Endothelial cell of umbilical vein (primary cell): Measurements from ENCODE around the gene SCTR. TPM values are rescaled to one million over a fixed set of nuclear protein-coding genes. Genes with fewer than 3 reads are reported as not detected.

Source experiments
- BruUV-seq: library from RNA; stranded (reverse); fragments of 400-500 nt; replicated peaks from 2 replicates; lab custom pipeline; 2021; lab: Mats Ljungman, UMichigan
- CTCF ChIA-PET: fragments of 300-600, 350-600 bp; sonication (Branson Sonifier 250); formaldehyde crosslinking; loops from one replicate; lab custom pipeline; 2021; ENCODE audit warnings: antibody characterized with exemption, inconsistent platforms; lab: Charles Lee
- POLR2A ChIA-PET: fragments of 300-600, 350-600 bp; sonication (Branson Sonifier 250); formaldehyde crosslinking; loops from one replicate; lab custom pipeline; 2021; ENCODE audit warnings: antibody characterized with exemption, inconsistent platforms; lab: Charles Lee
- DNase-seq: peaks from one replicate; pipeline ENCODE4 v3.0.0-alpha.2; 2011; ENCODE audit warnings: low read depth, low spot score
- FAIRE-seq: peaks from 2 replicates; lab custom pipeline; 2011; peaks lifted over from hg19 to GRCh38; lab: Jason Lieb, UNC
- H2AFZ ChIP-seq: 2 replicates; pipeline ENCODE4 v1.6.0; 2012; ENCODE audit warnings: low read depth, low read length, control low read depth, inconsistent platforms
- H3K27ac ChIP-seq: 2 replicates; pipeline ENCODE4 v1.5.1; 2011; ENCODE audit warnings: low read depth, mild to moderate bottlenecking, control low read depth, low read length, moderate library complexity; ENCODE audit not compliant: insufficient read depth
- H3K27me3 ChIP-seq, 2 experiments: 2 replicates each; pipeline versions ENCODE4 v1.6.0 to v1.6.1; 2011; ENCODE audit warnings: low read length in 2 of 2, mixed read lengths in 1 of 2; ENCODE audit not compliant: control insufficient read depth in 2 of 2, insufficient read depth in 2 of 2
- H3K36me3 ChIP-seq, 2 experiments: 2 replicates in 1 of 2; 3 replicates in 1 of 2; pipeline ENCODE4 v1.5.1; 2011; ENCODE audit warnings: low read length in 2 of 2, mild to moderate bottlenecking in 1 of 2, moderate library complexity in 1 of 2; ENCODE audit not compliant: control insufficient read depth in 2 of 2, insufficient read depth in 2 of 2; ENCODE audit errors: extremely low read depth in 1 of 2
- H3K4me1 ChIP-seq: 3 replicates; pipeline ENCODE4 v1.5.1; 2011; ENCODE audit warnings: mild to moderate bottlenecking, low read length; ENCODE audit not compliant: control insufficient read depth, insufficient read depth; ENCODE audit errors: extremely low read depth
- H3K4me2 ChIP-seq: 2 replicates; pipeline ENCODE4 v1.6.1; 2011; ENCODE audit warnings: low read length, control low read depth, mixed read lengths; ENCODE audit not compliant: insufficient read depth
- H3K4me3 ChIP-seq, 3 experiments: fragments of 200-600 bp in 1 of 3; sonication (generic), shearing (Covaris generic) in 1 of 3; replicated peaks in 1 of 3; 2 replicates each; pipeline ENCODE4 v1.5.1; 2011 to 2016; ENCODE audit warnings: control low read depth in 3 of 3, low read length in 3 of 3, mild to moderate bottlenecking in 2 of 3, inconsistent platforms in 1 of 3, low read depth in 1 of 3, moderate library complexity in 1 of 3; ENCODE audit not compliant: insufficient read depth in 1 of 3
- H3K79me2 ChIP-seq: 2 replicates; pipeline ENCODE4 v1.6.0; 2012; ENCODE audit warnings: low read length, inconsistent platforms; ENCODE audit not compliant: control insufficient read depth, insufficient read depth
- H3K9ac ChIP-seq: replicated peaks from 2 replicates; pipeline ENCODE3; 2011; ENCODE audit warnings: low read length, control low read depth; ENCODE audit not compliant: insufficient read depth; ENCODE audit errors: extremely low read depth
- H3K9me1 ChIP-seq: replicated peaks from 3 replicates; pipeline ENCODE4 v1.6.0; 2011; ENCODE audit warnings: mild to moderate bottlenecking, low read length; ENCODE audit not compliant: control insufficient read depth, insufficient read depth; ENCODE audit errors: extremely low read depth
- H3K9me3 ChIP-seq: replicated peaks from 2 replicates; pipeline ENCODE4 v1.5.1; 2012; ENCODE audit warnings: low read length, inconsistent platforms; ENCODE audit not compliant: control insufficient read depth, insufficient read depth
- H4K20me1 ChIP-seq: replicated peaks from 2 replicates; pipeline ENCODE3; 2011; ENCODE audit warnings: mild to moderate bottlenecking, low read length; ENCODE audit not compliant: control insufficient read depth, insufficient read depth; ENCODE audit errors: extremely low read depth
- CTCF ChIP-seq, 2 donors: IDR thresholded peaks; 1 replicate in 1 of 2; 2 replicates in 1 of 2; pipeline ENCODE4 v1.5.1; 2011; ENCODE audit warnings: low read length in 2 of 2, mild to moderate bottlenecking in 2 of 2, moderate library complexity in 2 of 2, control low read depth in 1 of 2, inconsistent platforms in 1 of 2, low read depth in 1 of 2; ENCODE audit not compliant: insufficient read depth in 1 of 2; ENCODE audit errors: extremely low read depth in 1 of 2
- EZH2 ChIP-seq: IDR thresholded peaks from 2 replicates; pipeline ENCODE4 v1.6.1; 2012; ENCODE audit warnings: borderline replicate concordance, low read depth, mild to moderate bottlenecking, moderate library complexity, low read length, inconsistent platforms; ENCODE audit not compliant: severe bottlenecking
- FOS ChIP-seq: IDR thresholded peaks from 2 replicates; pipeline ENCODE4 v1.6.1; 2011; ENCODE audit warnings: mild to moderate bottlenecking, low read length, moderate library complexity, borderline replicate concordance; ENCODE audit not compliant: insufficient read depth
- GATA2 ChIP-seq: IDR thresholded peaks from 2 replicates; pipeline ENCODE4 v1.7.0; 2011; ENCODE audit warnings: low read depth, mild to moderate bottlenecking, moderate library complexity, mixed read lengths, low read length; ENCODE audit not compliant: insufficient read length, insufficient read depth
- JUN ChIP-seq: IDR thresholded peaks from 2 replicates; pipeline ENCODE4 v1.6.1; 2011; ENCODE audit warnings: borderline replicate concordance, low read depth; ENCODE audit not compliant: insufficient read length, insufficient read depth
- MAX ChIP-seq: IDR thresholded peaks from 2 replicates; pipeline ENCODE4 v1.6.1; 2011; ENCODE audit not compliant: insufficient read depth, insufficient read length
- MYC ChIP-seq: IDR thresholded peaks from one replicate; pipeline ENCODE4 v1.6.1; 2011; ENCODE audit warnings: mild to moderate bottlenecking, low read depth, low read length
- POLR2A ChIP-seq: IDR thresholded peaks from 2 replicates; pipeline ENCODE4 v1.6.1; 2012; ENCODE audit warnings: low read depth, mild to moderate bottlenecking, control low read depth, low read length
- dilution Hi-C: fragments of 300-500 bp; cut with MboI; formaldehyde crosslinking; loops from one replicate; pipeline ENCODE4 v1.15.0; 2019; ENCODE audit warnings: low sequenced_read_pairs; ENCODE audit not compliant: extremely low pct_ligation_motif_present
- intact Hi-C: fragments of 100-400 bp; cut with micrococcal nuclease; formaldehyde crosslinking; loops from one replicate; pipeline ENCODE4 v1.10.0; 2022
- polyA plus RNA-seq, 4 experiments: library from polyadenylated mRNA; depleted of rRNA in 3 of 4; stranded (reverse) in 3 of 4; unstranded in 1 of 4; fragments of >200 nt; gene quantifications; 2 replicates each; pipeline versions ENCODE4 v1.2.1 to v1.2.3, GENCODE V29; 2011 to 2012; ENCODE audit warnings: missing spikeins in 1 of 4
- total RNA-seq: library from RNA; stranded (reverse); gene quantifications from 2 replicates; pipeline ENCODE4 v1.2.3, GENCODE V29; 2021

The SCTR gene
- total and polyA plus RNA-seq, 2 donors (not counting 3 experiments of a cell fraction or from before 2014, with no cell fraction given): not detected

GRCh38 chr2:119567292-119567691, 43.0 kb upstream of the SCTR start:
- H2AFZ ChIP-seq: no peak overlapping the region
- H4K20me1 ChIP-seq: no peaks in the 10 kb centered on the region
- H3K4me2 ChIP-seq: no peak overlapping the region
- H3K27me3 ChIP-seq: peaks cover 0 to 3% of the 10 kb centered on the region in 2 experiments
- ChIA-PET POLR2A (no interaction called here), CTCF (no interaction called here)
- H3K9me1 ChIP-seq: no peaks in the 10 kb centered on the region
- H3K27ac ChIP-seq: no peak overlapping the region
- no peaks in the 10 kb centered on the region for H3K36me3 ChIP-seq
- no peaks in the 10 kb centered on the region for H3K4me1 ChIP-seq
- no peak overlapping the region for H3K4me3 ChIP-seq
- H3K9ac ChIP-seq: no peak overlapping the region
- H3K79me2 ChIP-seq: no peaks in the 10 kb centered on the region
- DNase-seq (no peak), FAIRE-seq (no peak)
- intact Hi-C loops: no loop called here
- BruUV-seq: no TSS peak
- dilution Hi-C loops: no loop called here
- no peak for TF ChIP-seq EZH2
- no peaks in the 10 kb centered on the region for H3K9me3 ChIP-seq

- dilution Hi-C loops (no loop called here), intact Hi-C loops (no loop called here)
- H3K9me3 ChIP-seq: no peaks in the 10 kb centered on the region
- peaks cover 0 to 4% of the 10 kb centered on the region in 2 experiments for H3K27me3 ChIP-seq
- FAIRE-seq: no peak
- H3K27ac ChIP-seq: no peak overlapping the region
- H3K9me1 ChIP-seq: no peaks in the 10 kb centered on the region
- no peak overlapping the region for H2AFZ ChIP-seq
- no peak for TF ChIP-seq JUN
- no peak for TF ChIP-seq FOS
- TF ChIP-seq EZH2: no peak
- TF ChIP-seq GATA2: no peak
- no peak for TF ChIP-seq CTCF (IDR thresholded peaks at IDR 0.05; ENCODE audit: extremely low read depth in 1 of 2, insufficient read depth in 1 of 2, low read depth in 1 of 2, low read length in 2 of 2)
- TF ChIP-seq POLR2A: no peak
- no peak for TF ChIP-seq MAX
- TF ChIP-seq MYC: no peak
- no peak overlapping the region for H3K4me3 ChIP-seq
- CTCF ChIA-PET: no interaction called here
- no peak overlapping the region for H3K9ac ChIP-seq
- no peak overlapping the region for H3K4me2 ChIP-seq
- H3K4me1 ChIP-seq: no peaks in the 10 kb centered on the region
- H4K20me1 ChIP-seq: no peaks in the 10 kb centered on the region
- no peak for DNase-seq
- no peaks in the 10 kb centered on the region for H3K36me3 ChIP-seq
- no TSS peak for BruUV-seq
- H3K79me2 ChIP-seq: no peaks in the 10 kb centered on the region
- POLR2A ChIA-PET: no interaction called here
Measured at GRCh38 chr2:119565481-119565880, 41.2 kb upstream of the SCTR start.
